Ectodermal cell (in vitro differentiated cells): ENCODE results near the gene JUN. TPM values are rescaled to one million over a fixed set of nuclear protein-coding genes. Genes with fewer than 3 reads are reported as not detected.

ENCODE experiments used
- H3K27ac ChIP-seq: 2 replicates; pipeline ENCODE4 v1.7.0; 2013; ENCODE audit warnings: mild to moderate bottlenecking, low read depth, low read length; ENCODE audit not compliant: insufficient read depth, poor library complexity, severe bottlenecking
- H3K27me3 ChIP-seq: 2 replicates; pipeline ENCODE4 v1.7.0; 2013; ENCODE audit warnings: mild to moderate bottlenecking, low read length; ENCODE audit not compliant: insufficient read depth, control insufficient read depth, poor library complexity, severe bottlenecking
- H3K36me3 ChIP-seq: one replicate; pipeline ENCODE4 v1.7.0; 2013; ENCODE audit warnings: low read length; ENCODE audit not compliant: control insufficient read depth, insufficient read depth
- H3K4me1 ChIP-seq: one replicate; pipeline ENCODE4 v1.7.0; 2013; ENCODE audit warnings: low read length; ENCODE audit not compliant: control insufficient read depth, insufficient read depth
- H3K4me3 ChIP-seq: 2 replicates; pipeline ENCODE4 v1.7.0; 2013; ENCODE audit warnings: low read depth, low read length, control low read depth; ENCODE audit not compliant: insufficient read depth
- H3K9me3 ChIP-seq: 2 replicates; pipeline ENCODE4 v1.7.0; 2013; ENCODE audit warnings: mild to moderate bottlenecking, low read length, moderate library complexity; ENCODE audit not compliant: control insufficient read depth
- WGBS, 2 experiments: methylation state at CpG; one replicate each; pipeline ENCODE4 v1.1.7; 2013; ENCODE audit warnings: missing lambda C conversion rate in 2 of 2; 5-methylcytosine and 5-hydroxymethylcytosine counted together
- polyA plus RNA-seq, 4 experiments: library from polyadenylated mRNA; stranded (reverse); fragments of 50-300 nt; gene quantifications; one replicate each; pipeline ENCODE4 v1.2.3, GENCODE V29; 2013

Gene JUN
- polyA plus RNA-seq (2013, experiment 1 of 4): 11.6 TPM
- polyA plus RNA-seq (2013, experiment 2 of 4): 6.6 TPM
- polyA plus RNA-seq (2013, experiment 3 of 4): 7.4 TPM
- polyA plus RNA-seq (2013, experiment 4 of 4): 8.7 TPM

- H3K27me3 ChIP-seq: peaks cover 69% of the 10 kb centered on the region
- H3K4me3 ChIP-seq: peak within 1 kb of the TSS; percentile 68
- WGBS, 2 experiments: 0 to 1% methylated on average over 57 of the region's 57 CpGs
- no peaks in the 10 kb centered on the region for H3K9me3 ChIP-seq
- H3K27ac ChIP-seq: peak within 1 kb of the TSS; percentile 81
- H3K36me3 ChIP-seq: no peaks in the 10 kb centered on the region
- H3K4me1 ChIP-seq: peaks cover 11% of the 10 kb centered on the region
Observed at GRCh38 chr1:58783993-58784757, at the start of gene JUN. TSS of gene JUN (minus strand) at chr1:58784047. CDS start at chr1:58783070, 977 bp downstream.

GRCh38 chr1:58833166-58833565 lies 49.3 kb upstream of the JUN start:
- no peak overlapping the region for H3K27ac ChIP-seq
- H3K36me3 ChIP-seq: no peaks in the 10 kb centered on the region
- 75 to 100% methylated on average over 1 of the region's 1 CpG for WGBS, 2 experiments
- no peaks in the 10 kb centered on the region for H3K9me3 ChIP-seq
- H3K27me3 ChIP-seq: no peaks in the 10 kb centered on the region
- no peak overlapping the region for H3K4me3 ChIP-seq
- no peaks in the 10 kb centered on the region for H3K4me1 ChIP-seq

DNA sequence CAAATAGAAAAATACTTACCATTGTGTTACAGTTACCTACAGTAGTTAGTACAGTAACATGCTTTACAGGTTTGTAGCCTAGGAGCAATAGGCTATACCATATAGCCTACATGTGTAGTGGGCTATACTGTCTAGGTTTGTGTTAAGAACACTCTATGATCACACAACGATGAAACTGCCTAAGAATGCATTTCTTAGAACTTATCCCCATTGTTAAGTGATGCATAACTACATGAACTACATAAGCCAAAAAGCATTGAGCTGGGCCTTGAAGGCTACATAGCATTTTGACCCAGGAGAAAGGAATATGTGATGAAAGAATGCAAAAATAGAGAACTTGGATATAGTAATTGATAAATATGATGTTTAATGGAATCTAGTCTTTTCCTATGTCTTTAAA lies 46.4 kb upstream of the JUN start:
- H3K9me3 ChIP-seq: no peaks in the 10 kb centered on the region
- H3K27ac ChIP-seq: no peak overlapping the region
- no peak overlapping the region for H3K4me3 ChIP-seq
- H3K4me1 ChIP-seq: no peaks in the 10 kb centered on the region
- no peaks in the 10 kb centered on the region for H3K36me3 ChIP-seq
- H3K27me3 ChIP-seq: no peaks in the 10 kb centered on the region
- WGBS, 2 experiments: 100% methylated on average over 1 of the region's 1 CpG

GRCh38 chr1:58829866-58830265 lies 46.0 kb upstream of the JUN start:
- Histone ChIP-seq H3K27me3 (no peaks in the 10 kb centered on the region), H3K9me3 (no peaks in the 10 kb centered on the region), H3K27ac (no peak overlapping the region), H3K4me1 (no peaks in the 10 kb centered on the region), H3K4me3 (no peak overlapping the region), H3K36me3 (no peaks in the 10 kb centered on the region)
- 93 to 97% methylated on average over 1 of the region's 1 CpG for WGBS, 2 experiments

- no peaks in the 10 kb centered on the region for H3K4me1 ChIP-seq
- H3K9me3 ChIP-seq: no peaks in the 10 kb centered on the region
- H3K27me3 ChIP-seq: no peaks in the 10 kb centered on the region
- H3K36me3 ChIP-seq: no peaks in the 10 kb centered on the region
- no peak overlapping the region for H3K4me3 ChIP-seq
- no peak overlapping the region for H3K27ac ChIP-seq
Observed at GRCh38 chr1:58827298-58827697, 43.5 kb upstream of the JUN start.

DNA sequence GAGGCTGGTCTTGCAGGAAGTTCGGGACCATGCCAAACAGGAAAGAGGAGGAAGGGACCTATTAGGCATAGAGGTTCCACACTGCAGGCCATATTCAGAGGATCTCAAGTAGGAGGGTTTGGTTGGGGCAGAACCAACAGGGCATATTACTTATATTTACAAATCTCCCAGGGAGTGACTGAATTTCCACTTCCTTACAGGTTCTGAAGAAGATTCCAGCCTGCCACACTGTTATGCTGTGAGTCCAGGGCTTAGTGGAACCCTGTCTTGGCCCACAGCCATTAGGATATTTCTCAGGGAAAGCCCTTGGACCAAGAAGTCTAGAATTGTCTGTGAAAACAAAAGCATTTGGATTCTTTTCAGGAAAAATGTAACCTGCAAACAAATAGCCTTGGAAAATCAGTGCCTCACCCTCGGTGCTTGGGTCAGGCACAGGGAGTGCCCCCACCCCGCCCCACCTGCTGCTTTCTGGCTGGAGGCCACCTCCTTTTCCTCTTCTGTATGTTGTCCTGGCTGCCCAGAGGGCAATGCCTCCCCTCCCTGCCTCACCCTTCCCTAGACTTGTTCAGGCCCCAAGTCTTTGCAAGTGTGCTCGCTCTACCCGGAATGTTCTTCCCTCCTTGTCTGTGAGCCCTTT lies 41.0 kb upstream of the JUN start:
- H3K36me3 ChIP-seq: no peaks in the 10 kb centered on the region
- WGBS, 2 experiments: 71 to 73% methylated on average over 5 of the region's 5 CpGs
- no peak overlapping the region for H3K4me3 ChIP-seq
- no peaks in the 10 kb centered on the region for H3K9me3 ChIP-seq
- H3K4me1 ChIP-seq: no peaks in the 10 kb centered on the region
- H3K27me3 ChIP-seq: no peaks in the 10 kb centered on the region
- no peak overlapping the region for H3K27ac ChIP-seq

DNA sequence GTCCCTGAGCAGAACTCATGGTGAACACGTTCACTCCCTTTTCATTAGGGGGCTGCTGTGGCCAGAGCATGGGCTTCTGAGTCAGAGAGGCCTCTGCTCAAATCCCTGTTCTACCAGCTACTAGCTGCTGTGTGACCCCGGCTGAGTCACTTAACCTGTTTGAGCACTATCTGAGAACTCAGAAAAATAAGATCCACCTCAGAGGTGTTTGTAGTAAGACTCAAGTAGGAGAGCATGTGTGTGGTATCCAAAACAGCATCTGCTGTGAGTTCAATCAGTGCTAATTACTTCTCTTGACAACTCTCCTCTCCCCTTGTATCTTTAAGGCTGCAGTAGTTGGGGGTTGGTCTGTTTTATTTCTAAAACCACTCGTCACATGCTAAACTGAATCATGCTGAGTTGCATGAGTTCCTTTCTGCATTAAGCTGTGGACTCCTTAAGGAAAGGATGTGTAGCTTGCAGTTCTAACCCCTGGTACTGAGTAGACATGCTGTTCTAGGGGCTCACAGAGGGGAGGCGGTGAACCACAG lies 39.7 kb upstream of the JUN start:
- Histone ChIP-seq H3K4me3 (no peak overlapping the region), H3K27me3 (no peaks in the 10 kb centered on the region), H3K36me3 (no peaks in the 10 kb centered on the region), H3K4me1 (no peaks in the 10 kb centered on the region), H3K27ac (no peak overlapping the region), H3K9me3 (no peaks in the 10 kb centered on the region)
- 87 to 90% methylated on average over 4 of the region's 4 CpGs for WGBS, 2 experiments

- H3K27ac ChIP-seq: no peak overlapping the region
- no peaks in the 10 kb centered on the region for H3K4me1 ChIP-seq
- WGBS, 2 experiments: 86 to 92% methylated on average over 4 of the region's 4 CpGs
- H3K27me3 ChIP-seq: no peaks in the 10 kb centered on the region
- no peak overlapping the region for H3K4me3 ChIP-seq
- no peaks in the 10 kb centered on the region for H3K9me3 ChIP-seq
- no peaks in the 10 kb centered on the region for H3K36me3 ChIP-seq
Observed at GRCh38 chr1:58821309-58821708, 37.5 kb upstream of the JUN start.

- H3K27ac ChIP-seq: no peak overlapping the region
- 91 to 94% methylated on average over 3 of the region's 3 CpGs for WGBS, 2 experiments
- H3K4me3 ChIP-seq: no peak overlapping the region
Observed at GRCh38 chr1:58818976-58819375, 35.1 kb upstream of the JUN start.

GRCh38 chr1:58818075-58818474 lies 34.2 kb upstream of the JUN start:
- Histone ChIP-seq H3K9me3 (no peaks in the 10 kb centered on the region), H3K27me3 (peaks cover 20% of the 10 kb centered on the region), H3K4me1 (peaks cover 4% of the 10 kb centered on the region), H3K27ac (no peak overlapping the region), H3K4me3 (no peak overlapping the region), H3K36me3 (no peaks in the 10 kb centered on the region)
- 98 to 100% methylated on average over 2 of the region's 2 CpGs for WGBS, 2 experiments

More at GRCh38 chr1:58818976-58819375, 35.1 kb upstream of the JUN start:
- Histone ChIP-seq H3K27me3 (peaks cover 20% of the 10 kb centered on the region), H3K36me3 (no peaks in the 10 kb centered on the region), H3K4me1 (peaks cover 4% of the 10 kb centered on the region), H3K9me3 (no peaks in the 10 kb centered on the region)
